Gastrocnemius medialis (tissue), 4 donors: ENCODE results near the gene TBC1D5.

Source experiments
- CTCF ChIP-seq, 5 experiments: fragments of 450-650 bp in 3 of 5; fragments of 200-600 bp in 2 of 5; sonication (generic) in 2 of 5; IDR thresholded peaks in 4 of 5; conservative IDR thresholded peaks in 1 of 5; 1 replicate in 4 of 5; 2 replicates in 1 of 5; pipeline ENCODE4 v1.5.1; 2016 to 2019; ENCODE audit warnings: antibody characterized with exemption in 5 of 5, mild to moderate bottlenecking in 3 of 5, moderate library complexity in 3 of 5
- POLR2A ChIP-seq, 2 donors: fragments of 450-650 bp; IDR thresholded peaks; one replicate each; pipeline ENCODE4 v1.6.1; 2017; ENCODE audit warnings: antibody characterized with exemption in 2 of 2, mild to moderate bottlenecking in 2 of 2, moderate library complexity in 2 of 2

GRCh38 chr3:17287006-17287689, 455.3 kb downstream of the TBC1D5 start:
- TF ChIP-seq POLR2A (IDR thresholded peaks at IDR 0.05) (no peak), CTCF (IDR thresholded peaks at IDR 0.05 in 4 of 5, conservative IDR thresholded peaks at IDR 0.05 in 1 of 5) (no peak)
